Spinal cord (tissue), 10 donors: ENCODE results near the gene CLEC2D. TPM values are rescaled to one million over a fixed set of nuclear protein-coding genes. Genes with fewer than 3 reads are reported as not detected.
"Not testable (repeated sequence)": the region's sequence is repeated elsewhere in the genome, so short reads cannot be mapped to it uniquely, and the experiment has no call there.

Source experiments
- DNase-seq, 6 donors: peaks; one replicate each; pipeline versions ENCODE4 v3.0.0 to v3.0.0-alpha.2; 2013 to 2015; ENCODE audit warnings: low spot score in 6 of 6, low read depth in 4 of 6
- H3K27ac ChIP-seq: one replicate; pipeline ENCODE4 v1.5.1; 2013; ENCODE audit warnings: low read depth, low read length, control low read depth
- H3K27me3 ChIP-seq: one replicate; pipeline ENCODE4 v1.6.1; 2013; ENCODE audit warnings: low read length; ENCODE audit not compliant: control insufficient read depth, insufficient read depth
- H3K36me3 ChIP-seq: one replicate; pipeline ENCODE4 v1.6.1; 2013; ENCODE audit warnings: low read length; ENCODE audit not compliant: control insufficient read depth, insufficient read depth
- H3K4me1 ChIP-seq: one replicate; pipeline ENCODE4 v1.6.1; 2013; ENCODE audit warnings: low read length; ENCODE audit not compliant: control insufficient read depth, insufficient read depth
- H3K4me3 ChIP-seq: one replicate; pipeline ENCODE4 v1.5.1; 2013; ENCODE audit warnings: low read depth, low read length, control low read depth
- H3K9me3 ChIP-seq: one replicate; pipeline ENCODE4 v1.6.1; 2013; ENCODE audit warnings: low read length; ENCODE audit not compliant: control insufficient read depth, insufficient read depth
- WGBS: methylation state at CpG from one replicate; pipeline ENCODE4 v1.1.5; 2013; ENCODE audit warnings: missing lambda C conversion rate; ENCODE audit not compliant: insufficient coverage; 5-methylcytosine and 5-hydroxymethylcytosine counted together
- polyA plus RNA-seq, 2 donors: library from polyadenylated mRNA; unstranded; fragments of 120-200 nt; gene quantifications; one replicate each; pipeline ENCODE4 v1.2.1, GENCODE V29; 2013; ENCODE audit not compliant: insufficient read length in 2 of 2
- total RNA-seq, 2 donors: library from RNA; depleted of rRNA in 1 of 2; stranded (reverse); fragments of 120-200 nt in 1 of 2; fragments of >200 nt in 1 of 2; gene quantifications; one replicate each; pipeline versions ENCODE4 v1.2.3 to v1.2.4, GENCODE V29; 2013 to 2014
- donor health status: healthy.

CLEC2D gene
- total and polyA plus RNA-seq, 4 donors: 9.6 to 17.5 (median 11.1) TPM

- WGBS: no CpG with 5 or more reads among the region's 8 CpGs
- Histone ChIP-seq H3K4me3 (no peak within 1 kb of the TSS), H3K4me1 (no peaks in the 10 kb centered on the region), H3K27me3 (no peaks in the 10 kb centered on the region), H3K9me3 (no peaks in the 10 kb centered on the region), H3K36me3 (no peaks in the 10 kb centered on the region), H3K27ac (no peak within 1 kb of the TSS)
- DNase-seq: no peak
Measured at GRCh38 chr12:9732921-9733461, 63.5 kb downstream of the CLEC2D start, which contains the start of gene CLECL1. Gene CLECL1, minus strand, starts transcription at chr12:9733097.

- Histone ChIP-seq H3K36me3 (no peaks in the 10 kb centered on the region), H3K9me3 (no peaks in the 10 kb centered on the region), H3K4me1 (no peaks in the 10 kb centered on the region), H3K27me3 (no peaks in the 10 kb centered on the region), H3K4me3 (no peak overlapping the region), H3K27ac (no peak overlapping the region)
- whole genome bisulfite sequencing: no CpG with 5 or more reads among the region's 3 CpGs
- no peak for DNase-seq
Measured at GRCh38 chr12:9735601-9736000, 66.1 kb downstream of the CLEC2D start.

GRCh38 chr12:9736936-9737705 lies 67.6 kb downstream of the CLEC2D start:
- no peak overlapping the region for H3K4me3 ChIP-seq

GRCh38 chr12:9738905-9739304 lies 69.4 kb downstream of the CLEC2D start:
- not testable (repeated sequence) for H3K4me3 ChIP-seq, H3K4me1 ChIP-seq, H3K9me3 ChIP-seq, H3K36me3 ChIP-seq, DNase-seq, H3K27me3 ChIP-seq, H3K27ac ChIP-seq
- 93% methylated on average over 10 of the region's 14 CpGs for WGBS

More at GRCh38 chr12:9736936-9737705, 67.6 kb downstream of the CLEC2D start:
- no peak for DNase-seq
- 80% methylated on average over 1 of the region's 3 CpGs for WGBS
- H3K4me1 ChIP-seq: no peaks in the 10 kb centered on the region
- H3K27me3 ChIP-seq: no peaks in the 10 kb centered on the region
- no peak overlapping the region for H3K27ac ChIP-seq
- no peaks in the 10 kb centered on the region for H3K9me3 ChIP-seq
- H3K36me3 ChIP-seq: no peaks in the 10 kb centered on the region

- not testable (repeated sequence) for H3K4me3 ChIP-seq, H3K36me3 ChIP-seq, DNase-seq, H3K4me1 ChIP-seq, H3K27ac ChIP-seq, H3K27me3 ChIP-seq, H3K9me3 ChIP-seq
- 81% methylated on average over 54 of the region's 54 CpGs for WGBS
Measured at GRCh38 chr12:9739404-9740105, 70.0 kb downstream of the CLEC2D start.

- Histone ChIP-seq H3K27ac (no peak overlapping the region), H3K9me3 (no peaks in the 10 kb centered on the region), H3K27me3 (no peaks in the 10 kb centered on the region), H3K36me3 (no peaks in the 10 kb centered on the region), H3K4me1 (no peaks in the 10 kb centered on the region), H3K4me3 (no peak overlapping the region)
- WGBS: 79% methylated on average over 4 of the region's 7 CpGs
- DNase-seq: no peak
Measured at GRCh38 chr12:9740106-9740750, 70.7 kb downstream of the CLEC2D start.

GRCh38 chr12:9741726-9742125 lies 72.2 kb downstream of the CLEC2D start:
- Histone ChIP-seq H3K27me3 (no peaks in the 10 kb centered on the region), H3K27ac (no peak overlapping the region), H3K36me3 (no peaks in the 10 kb centered on the region), H3K4me1 (no peaks in the 10 kb centered on the region), H3K9me3 (no peaks in the 10 kb centered on the region), H3K4me3 (no peak overlapping the region)
- no peak for DNase-seq
- WGBS: no CpG with 5 or more reads among the region's 4 CpGs

- H3K27me3 ChIP-seq: no peaks in the 10 kb centered on the region
- H3K27ac ChIP-seq: no peak overlapping the region
- H3K4me3 ChIP-seq: no peak overlapping the region
- H3K36me3 ChIP-seq: no peaks in the 10 kb centered on the region
- no peaks in the 10 kb centered on the region for H3K9me3 ChIP-seq
- 82% methylated on average over 5 of the region's 5 CpGs for WGBS
- DNase-seq: no peak
- no peaks in the 10 kb centered on the region for H3K4me1 ChIP-seq
Measured at GRCh38 chr12:9742661-9743060, 73.1 kb downstream of the CLEC2D start.

- no peak for DNase-seq
- no peaks in the 10 kb centered on the region for H3K9me3 ChIP-seq
- 71% methylated on average over 1 of the region's 3 CpGs for WGBS
- H3K27me3 ChIP-seq: no peaks in the 10 kb centered on the region
- no peaks in the 10 kb centered on the region for H3K36me3 ChIP-seq
- H3K4me3 ChIP-seq: no peak overlapping the region
- H3K4me1 ChIP-seq: no peaks in the 10 kb centered on the region
- no peak overlapping the region for H3K27ac ChIP-seq
Measured at GRCh38 chr12:9745199-9745598, 75.7 kb downstream of the CLEC2D start.
